ENCODE data around the gene SLC2A2.

GRCh38 chr3:171028779-171029232, 2.3 kb upstream of the SLC2A2 start:
- TF ChIP-seq EZH2 (IDR thresholded peaks at IDR 0.05; ENCODE audit: insufficient read depth, poor library complexity, severe bottlenecking) (no peak), EZH2phosphoT487 (IDR thresholded peaks at IDR 0.05; ENCODE audit: insufficient read depth, low read depth) (no peak)

Measured in GM23248 (cell line).